Ovary (tissue), 9 donors: ENCODE data around the gene CYTH1. TPM values are rescaled to one million over a fixed set of nuclear protein-coding genes. Genes with fewer than 3 reads are reported as not detected.

Experiments
- DNase-seq, 5 donors: peaks; one replicate each; pipeline ENCODE4 v3.0.0-alpha.2; 2019 to 2020
- H3K27ac ChIP-seq, 2 donors: fragments of 200-600 bp; one replicate each; pipeline versions ENCODE4 v1.5.1 to v1.8.0; 2019 to 2022
- H3K27me3 ChIP-seq: fragments of 200-600 bp; one replicate; pipeline ENCODE4 v1.8.0; 2022
- H3K36me3 ChIP-seq: fragments of 200-600 bp; sonication (generic); one replicate; pipeline ENCODE4 v1.5.1; 2019
- H3K4me1 ChIP-seq: one replicate; pipeline ENCODE4 v1.8.1; 2013; ENCODE audit warnings: mild to moderate bottlenecking, moderate library complexity; ENCODE audit not compliant: insufficient read depth
- H3K4me3 ChIP-seq: fragments of 200-600 bp; sonication (generic); one replicate; pipeline ENCODE4 v1.5.1; 2017
- H3K9me3 ChIP-seq, 2 donors: fragments of 200-600 bp in 1 of 2; sonication (generic) in 1 of 2; one replicate each; pipeline versions ENCODE4 v1.5.1 to v1.8.1; 2013 to 2019; ENCODE audit warnings: mild to moderate bottlenecking in 1 of 2, moderate library complexity in 1 of 2
- EP300 ChIP-seq: sonication (generic); formaldehyde crosslinking; IDR thresholded peaks from one replicate; pipeline ENCODE4 v1.6.1; 2017; ENCODE audit warnings: antibody characterized with exemption
- POLR2A ChIP-seq: fragments of 450-650 bp; IDR thresholded peaks from one replicate; pipeline ENCODE4 v1.6.1; 2017; ENCODE audit warnings: antibody characterized with exemption, mild to moderate bottlenecking, moderate library complexity
- WGBS, 3 donors: extraction: QIAGEN DNeasy Blood & Tissue Kit in 1 of 3; methylation state at CpG; one replicate each; pipeline versions ENCODE4 v1.1.5 to v1.1.7; 2013 to 2017; 5-methylcytosine and 5-hydroxymethylcytosine counted together
- intact Hi-C, 4 donors: fragments of 100-400 bp; cut with DNase I; formaldehyde crosslinking; loops; one replicate each; pipeline versions ENCODE4 v1.11.0 to v1.15.1; 2022 to 2023
- polyA plus RNA-seq, 2 donors: library from polyadenylated mRNA; stranded (reverse); fragments of 200-250 nt in 1 of 2; fragments of 350-450 nt in 1 of 2; fragmentation: Illumina TruSeq in 1 of 2; extraction: RNeasy Lipid Tissue Mini Kit (QIAGEN cat#74804) in 1 of 2; gene quantifications; one replicate each; pipeline ENCODE4 v1.2.3, GENCODE V29; 2013 to 2014
- total RNA-seq, 7 donors: library from RNA; depleted of rRNA in 2 of 7; stranded (reverse); fragments of >200 nt in 2 of 7; fragmentation: NEBNext Ultra II Directional in 3 of 7; extraction: Animal tissue kit (Norgen Biotek cat#: 25700) in 3 of 7; gene quantifications; one replicate each; pipeline versions ENCODE4 v1.1.0 to v1.2.4, GENCODE V29; 2016 to 2023
- TF ChIP-seq, protein P1 (sequence below), 3 donors: fragments of 450-650 bp in 2 of 3; fragments of 200-600 bp in 1 of 3; IDR thresholded peaks; one replicate each; pipeline versions ENCODE4 v1.5.1 to v1.8.0; 2016 to 2022; ENCODE audit warnings: antibody characterized with exemption in 3 of 3, mild to moderate bottlenecking in 1 of 3
- donor health status: DM: no; HTN: no; CAD: no; lungs with moderate emphysema.
- donor health status: DM: no; HTN: no; CAD: no.
- donor health status: Bipolar disorder and iron deficiency.
- donor health status: DM: yes; HTN: yes; CAD: no.
- donor health status: DM: no; HTN: no; CAD: no.
- donor health status: DM: yes; HTN: yes; CAD: no.

CYTH1 gene
- total and polyA plus RNA-seq, 9 donors = 15.1 to 35.3 (median 24.4) TPM

DNA sequence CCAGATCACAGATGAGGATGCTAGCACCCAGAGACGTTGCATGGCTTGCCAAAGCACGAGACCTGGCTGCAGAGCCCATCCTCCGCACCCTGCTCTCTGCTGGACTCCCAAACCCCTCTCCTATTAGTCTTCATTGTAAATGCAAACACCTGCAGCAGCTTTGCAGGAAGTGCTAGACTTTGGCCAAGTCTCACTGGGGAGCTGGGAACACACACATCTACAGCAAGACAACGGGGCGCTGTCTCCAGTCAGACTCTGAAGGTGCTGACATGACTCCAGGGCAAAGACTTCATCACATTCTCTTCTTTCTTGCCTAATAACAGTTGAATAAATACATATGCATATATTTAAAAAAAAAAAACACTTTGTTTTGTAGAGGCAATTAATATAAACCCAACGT, 43.8 kb downstream of the CYTH1 start:
- Histone ChIP-seq H3K36me3 (no peaks in the 10 kb centered on the region), H3K9me3 (no peaks in the 10 kb centered on the region), H3K27me3 (no peaks in the 10 kb centered on the region), H3K4me1 (peaks cover 17% of the 10 kb centered on the region), H3K27ac (no peak overlapping the region), H3K4me3 (no peak overlapping the region)
- DNase-seq = no peak
- intact Hi-C loops = no loop called here
- no peak for TF ChIP-seq EP300
- TF ChIP-seq POLR2A = no peak
- TF ChIP-seq, protein P1, sequence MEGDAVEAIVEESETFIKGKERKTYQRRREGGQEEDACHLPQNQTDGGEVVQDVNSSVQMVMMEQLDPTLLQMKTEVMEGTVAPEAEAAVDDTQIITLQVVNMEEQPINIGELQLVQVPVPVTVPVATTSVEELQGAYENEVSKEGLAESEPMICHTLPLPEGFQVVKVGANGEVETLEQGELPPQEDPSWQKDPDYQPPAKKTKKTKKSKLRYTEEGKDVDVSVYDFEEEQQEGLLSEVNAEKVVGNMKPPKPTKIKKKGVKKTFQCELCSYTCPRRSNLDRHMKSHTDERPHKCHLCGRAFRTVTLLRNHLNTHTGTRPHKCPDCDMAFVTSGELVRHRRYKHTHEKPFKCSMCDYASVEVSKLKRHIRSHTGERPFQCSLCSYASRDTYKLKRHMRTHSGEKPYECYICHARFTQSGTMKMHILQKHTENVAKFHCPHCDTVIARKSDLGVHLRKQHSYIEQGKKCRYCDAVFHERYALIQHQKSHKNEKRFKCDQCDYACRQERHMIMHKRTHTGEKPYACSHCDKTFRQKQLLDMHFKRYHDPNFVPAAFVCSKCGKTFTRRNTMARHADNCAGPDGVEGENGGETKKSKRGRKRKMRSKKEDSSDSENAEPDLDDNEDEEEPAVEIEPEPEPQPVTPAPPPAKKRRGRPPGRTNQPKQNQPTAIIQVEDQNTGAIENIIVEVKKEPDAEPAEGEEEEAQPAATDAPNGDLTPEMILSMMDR (IDR thresholded peaks at IDR 0.05) = no peak
- WGBS, 3 donors = 91 to 92% (median 91%) methylated on average over 6 of the region's 6 CpGs

DNA sequence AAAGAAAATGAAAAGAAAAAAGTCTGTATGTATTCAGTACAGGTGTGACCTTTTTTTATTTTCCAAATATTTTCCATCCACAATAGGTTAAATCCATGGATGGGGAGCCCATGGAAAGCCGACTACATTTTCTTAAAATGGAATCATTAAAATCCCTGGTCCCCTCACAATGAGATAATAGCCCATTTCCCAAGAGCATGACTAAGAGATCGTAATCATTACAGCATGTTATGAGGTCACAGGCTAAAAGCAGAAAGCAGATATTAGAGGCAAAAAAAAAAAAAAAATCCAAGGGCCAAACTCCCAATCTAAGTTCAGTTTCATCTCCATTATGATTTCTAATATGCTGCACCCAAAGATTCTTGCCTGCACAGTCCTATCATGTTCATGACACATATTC, 44.7 kb downstream of the CYTH1 start:
- Histone ChIP-seq H3K27me3 (no peaks in the 10 kb centered on the region), H3K9me3 (no peaks in the 10 kb centered on the region), H3K4me3 (no peak overlapping the region), H3K36me3 (no peaks in the 10 kb centered on the region), H3K27ac (no peak overlapping the region), H3K4me1 (peaks cover 20% of the 10 kb centered on the region)
- 72 to 84% (median 75%) methylated on average over 2 of the region's 2 CpGs for WGBS, 3 donors
- intact Hi-C loops = no loop called here
- DNase-seq = no peak
- TF ChIP-seq, protein P1 (IDR thresholded peaks at IDR 0.05) = no peak
- TF ChIP-seq EP300 = no peak
- no peak for TF ChIP-seq POLR2A

DNA sequence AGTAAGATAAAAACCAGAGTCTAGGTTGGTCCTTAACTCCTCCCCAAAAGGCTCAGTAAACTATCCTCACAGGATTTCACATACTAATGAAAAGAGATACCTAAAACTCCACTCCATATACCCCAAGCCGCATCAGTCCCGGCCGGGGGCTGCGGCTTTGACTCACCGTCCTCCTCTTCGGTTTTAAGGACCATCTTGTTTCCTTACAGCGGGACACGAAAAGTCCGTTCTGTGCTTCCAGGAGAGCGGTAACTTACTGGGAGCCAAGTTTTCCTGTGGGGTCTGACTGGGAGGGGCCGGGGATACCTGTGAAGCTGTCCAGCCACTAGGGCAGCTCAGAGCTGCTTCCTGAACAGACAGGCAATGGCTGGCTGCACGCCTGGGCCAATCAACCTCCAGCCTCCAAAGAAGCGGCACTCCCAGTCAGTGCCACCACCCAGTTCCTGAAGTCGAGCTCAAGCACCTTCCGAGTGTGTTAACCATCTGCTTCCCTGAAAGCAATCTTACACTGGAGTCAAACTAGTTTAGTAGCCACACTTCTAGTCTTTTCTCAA, 45.5 kb downstream of the CYTH1 start:
- Histone ChIP-seq H3K27me3 (no peaks in the 10 kb centered on the region), H3K27ac (no peak overlapping the region), H3K4me1 (peaks cover 20% of the 10 kb centered on the region), H3K9me3 (no peaks in the 10 kb centered on the region), H3K36me3 (no peaks in the 10 kb centered on the region), H3K4me3 (peak overlapping the region; percentile 3)
- no peak for TF ChIP-seq EP300
- TF ChIP-seq, protein P1 (IDR thresholded peaks at IDR 0.05) = no peak
- 56 to 73% (median 67%) methylated on average over 15 of the region's 15 CpGs for WGBS, 3 donors
- DNase-seq = no peak
- intact Hi-C loops = no loop called here

DNA sequence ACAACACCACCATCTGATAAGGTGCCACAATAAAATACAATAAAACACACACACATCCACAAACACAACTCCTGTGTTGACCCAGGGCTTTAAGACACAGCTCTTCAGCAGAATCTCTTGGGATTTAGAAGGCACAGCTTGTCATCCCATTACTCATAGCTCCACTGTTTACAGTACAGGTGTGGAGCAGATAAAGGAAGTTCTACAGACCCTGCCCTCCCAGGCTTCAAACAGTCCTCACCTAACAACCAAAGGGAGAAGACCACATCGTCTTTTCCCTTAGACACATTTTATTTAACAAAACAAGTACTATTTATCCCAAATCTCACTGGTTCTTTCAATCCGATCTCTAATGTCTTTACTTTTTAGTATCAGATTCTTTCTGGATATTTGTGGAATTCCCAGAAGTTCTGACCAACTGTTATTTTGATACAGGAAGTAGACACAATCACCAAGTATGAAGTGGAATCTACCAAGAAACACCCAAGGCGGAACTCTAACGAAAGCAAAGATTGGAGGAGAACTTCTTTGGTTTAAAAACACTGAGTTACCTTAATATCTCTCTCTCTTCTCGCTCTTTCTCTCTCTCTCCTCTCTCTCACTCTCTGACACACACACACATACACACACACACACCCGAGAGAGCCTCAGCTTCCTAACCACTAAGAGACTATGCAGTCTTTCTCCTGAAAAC, 46.1 kb downstream of the CYTH1 start:
- Histone ChIP-seq H3K9me3 (no peaks in the 10 kb centered on the region), H3K27ac (no peak overlapping the region), H3K36me3 (no peaks in the 10 kb centered on the region), H3K27me3 (no peaks in the 10 kb centered on the region), H3K4me3 (peak overlapping the region; percentile 3), H3K4me1 (peaks cover 20% of the 10 kb centered on the region)
- no peak for DNase-seq
- TF ChIP-seq EP300 (no peak), POLR2A (no peak)
- TF ChIP-seq, protein P1 (IDR thresholded peaks at IDR 0.05) = no peak
- intact Hi-C loops = no loop called here
- 19 to 47% (median 38%) methylated on average over 6 of the region's 6 CpGs for WGBS, 3 donors
